Type B pancreatic cell (in vitro differentiated cells): Measurements from ENCODE around the gene HMGCR. TPM values are rescaled to one million over a fixed set of nuclear protein-coding genes. Genes with fewer than 3 reads are reported as not detected.

Experiments used
- DNase-seq: peaks from one replicate; pipeline ENCODE4 v3.0.0; 2021; ENCODE audit warnings: mixed read lengths; ENCODE audit not compliant: unreplicated experiment; ENCODE audit errors: extremely low spot score
- H3K27ac Mint-ChIP-seq: 2 replicates; pipeline ENCODE4 v1.8.0; 2021; ENCODE audit warnings: mild to moderate bottlenecking, mixed read lengths
- H3K27me3 Mint-ChIP-seq: 2 replicates; pipeline ENCODE4 v1.8.0; 2021; ENCODE audit warnings: mixed read lengths
- H3K36me3 Mint-ChIP-seq: 2 replicates; pipeline ENCODE4 v1.8.0; 2021; ENCODE audit warnings: mixed read lengths
- H3K4me1 Mint-ChIP-seq: one replicate; pipeline ENCODE4 v1.8.0; 2021; ENCODE audit warnings: mixed read lengths; ENCODE audit not compliant: unreplicated experiment
- H3K4me3 Mint-ChIP-seq: 2 replicates; pipeline ENCODE4 v1.8.0; 2021; ENCODE audit warnings: mild to moderate bottlenecking, mixed read lengths
- H3K9me3 Mint-ChIP-seq: 2 replicates; pipeline ENCODE4 v1.8.0; 2021; ENCODE audit warnings: mixed read lengths
- total RNA-seq: library from RNA; stranded (reverse); gene quantifications from 2 replicates; pipeline ENCODE4 v1.2.1, GENCODE V29; 2021; ENCODE audit warnings: low replicate concordance
- TF ChIP-seq, protein P1 (sequence below): fragments of 200-600 bp; sonication (generic); conservative IDR thresholded peaks from 2 replicates; pipeline ENCODE4 v1.5.0; 2021; ENCODE audit warnings: antibody characterized with exemption, mild to moderate bottlenecking

The HMGCR gene
- total RNA-seq, 1 donor from 2014 or later = 134 TPM

DNA sequence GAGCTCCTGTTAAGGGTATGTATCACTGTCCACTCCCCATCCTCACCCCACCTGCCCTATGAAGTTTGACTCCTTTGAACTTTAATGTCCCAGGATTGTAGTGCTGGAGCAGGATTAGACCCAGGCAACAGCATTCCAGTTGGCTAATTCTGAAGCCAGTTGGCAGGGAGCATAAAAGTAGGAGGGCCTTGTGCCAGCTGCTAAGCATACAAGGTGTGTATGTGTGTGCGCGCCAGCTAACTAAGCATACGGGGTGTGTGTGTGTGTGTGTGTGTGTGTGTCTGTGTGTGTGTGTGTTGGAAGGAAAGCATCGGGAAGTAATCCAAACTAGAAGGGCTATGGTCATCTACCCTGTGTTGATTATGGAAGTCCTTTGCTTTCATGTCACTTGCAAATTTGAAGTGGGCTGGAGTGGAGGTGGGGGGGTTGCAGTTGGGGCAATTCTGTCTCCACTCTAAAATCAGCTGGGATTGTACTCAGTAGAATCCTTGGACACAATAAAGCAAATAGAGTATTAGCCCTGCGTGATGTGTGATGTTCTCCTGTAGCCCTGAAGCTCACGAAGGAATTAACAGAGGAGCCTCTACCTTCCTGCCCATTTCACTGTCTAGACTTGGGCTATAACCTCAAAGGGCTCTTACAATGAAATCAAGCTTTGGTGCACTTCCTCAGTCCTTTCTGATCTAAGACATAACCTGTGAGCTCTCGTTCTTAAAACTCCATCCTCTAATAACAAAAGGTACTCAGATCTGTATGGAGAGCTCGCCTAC is 26.9 kb downstream of the HMGCR start:
- no peak overlapping the region for H3K4me3 Mint-ChIP-seq
- H3K36me3 Mint-ChIP-seq = peaks cover 13% of the 10 kb centered on the region
- H3K9me3 Mint-ChIP-seq = no peaks in the 10 kb centered on the region
- no peaks in the 10 kb centered on the region for H3K27me3 Mint-ChIP-seq
- H3K27ac Mint-ChIP-seq = peak overlapping the region; percentile 13
- peaks cover 8% of the 10 kb centered on the region for H3K4me1 Mint-ChIP-seq
- TF ChIP-seq, protein P1, sequence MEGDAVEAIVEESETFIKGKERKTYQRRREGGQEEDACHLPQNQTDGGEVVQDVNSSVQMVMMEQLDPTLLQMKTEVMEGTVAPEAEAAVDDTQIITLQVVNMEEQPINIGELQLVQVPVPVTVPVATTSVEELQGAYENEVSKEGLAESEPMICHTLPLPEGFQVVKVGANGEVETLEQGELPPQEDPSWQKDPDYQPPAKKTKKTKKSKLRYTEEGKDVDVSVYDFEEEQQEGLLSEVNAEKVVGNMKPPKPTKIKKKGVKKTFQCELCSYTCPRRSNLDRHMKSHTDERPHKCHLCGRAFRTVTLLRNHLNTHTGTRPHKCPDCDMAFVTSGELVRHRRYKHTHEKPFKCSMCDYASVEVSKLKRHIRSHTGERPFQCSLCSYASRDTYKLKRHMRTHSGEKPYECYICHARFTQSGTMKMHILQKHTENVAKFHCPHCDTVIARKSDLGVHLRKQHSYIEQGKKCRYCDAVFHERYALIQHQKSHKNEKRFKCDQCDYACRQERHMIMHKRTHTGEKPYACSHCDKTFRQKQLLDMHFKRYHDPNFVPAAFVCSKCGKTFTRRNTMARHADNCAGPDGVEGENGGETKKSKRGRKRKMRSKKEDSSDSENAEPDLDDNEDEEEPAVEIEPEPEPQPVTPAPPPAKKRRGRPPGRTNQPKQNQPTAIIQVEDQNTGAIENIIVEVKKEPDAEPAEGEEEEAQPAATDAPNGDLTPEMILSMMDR = no peak
- no peak for DNase-seq

DNA sequence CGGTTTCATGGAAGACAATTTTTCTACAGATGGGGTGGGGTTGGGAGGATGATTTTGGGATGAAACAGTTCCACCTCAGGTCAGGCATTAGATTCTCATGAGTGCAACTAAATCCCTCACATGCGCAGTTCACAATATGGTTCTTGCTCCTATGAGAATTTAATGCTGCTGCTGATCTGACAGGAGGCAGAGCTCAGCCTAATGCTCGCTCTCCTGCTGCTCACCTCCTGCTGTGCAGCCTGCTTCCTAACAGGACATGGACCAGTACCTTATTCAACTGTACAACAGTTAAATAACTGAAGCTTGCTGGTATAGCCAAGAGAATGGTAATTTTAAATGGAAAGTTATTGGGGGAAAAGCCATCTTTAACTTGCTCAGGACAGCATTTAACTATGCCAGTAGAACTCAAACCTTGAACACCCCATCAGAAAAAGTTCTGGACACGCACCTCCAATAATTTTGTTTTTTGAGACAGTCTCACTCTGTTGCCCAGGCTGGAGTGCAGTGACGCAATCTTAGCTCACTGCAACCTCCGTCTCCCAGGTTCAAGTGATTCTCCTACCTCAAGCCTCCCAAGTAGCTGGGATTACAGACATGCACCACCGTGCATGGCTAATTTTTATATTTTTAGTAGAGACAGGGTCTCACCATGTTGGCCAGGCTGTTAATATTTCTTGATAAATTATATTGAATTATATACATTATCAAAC is 27.7 kb downstream of the HMGCR start:
- peak overlapping the region; percentile 13 for H3K27ac Mint-ChIP-seq
- H3K27me3 Mint-ChIP-seq = no peaks in the 10 kb centered on the region
- peaks cover 9% of the 10 kb centered on the region for H3K36me3 Mint-ChIP-seq
- no peaks in the 10 kb centered on the region for H3K9me3 Mint-ChIP-seq
- DNase-seq = no peak
- TF ChIP-seq, protein P1 = no peak
- H3K4me3 Mint-ChIP-seq = no peak overlapping the region
- H3K4me1 Mint-ChIP-seq = peaks cover 8% of the 10 kb centered on the region

DNA sequence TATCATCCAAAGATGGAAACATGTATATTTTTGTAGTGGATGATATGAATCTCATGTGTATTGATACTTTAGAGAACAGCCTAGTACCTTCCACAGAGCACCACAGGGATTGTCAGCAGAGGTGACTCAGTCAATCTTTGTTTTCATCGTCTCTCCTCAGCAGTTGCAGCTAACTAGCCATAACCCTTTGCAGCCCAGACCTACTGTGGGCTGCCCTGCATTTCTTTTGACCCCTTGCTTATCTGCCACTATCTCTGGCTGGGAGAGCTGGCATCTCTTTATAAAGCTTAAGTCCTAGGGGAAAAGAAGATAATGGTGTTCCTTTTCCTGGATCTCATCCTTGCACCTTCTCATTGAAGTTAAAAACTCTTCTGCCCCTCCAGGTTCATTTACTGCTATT is 28.7 kb downstream of the HMGCR start:
- no peak overlapping the region for H3K4me3 Mint-ChIP-seq
- peaks cover 3% of the 10 kb centered on the region for H3K36me3 Mint-ChIP-seq

DNA sequence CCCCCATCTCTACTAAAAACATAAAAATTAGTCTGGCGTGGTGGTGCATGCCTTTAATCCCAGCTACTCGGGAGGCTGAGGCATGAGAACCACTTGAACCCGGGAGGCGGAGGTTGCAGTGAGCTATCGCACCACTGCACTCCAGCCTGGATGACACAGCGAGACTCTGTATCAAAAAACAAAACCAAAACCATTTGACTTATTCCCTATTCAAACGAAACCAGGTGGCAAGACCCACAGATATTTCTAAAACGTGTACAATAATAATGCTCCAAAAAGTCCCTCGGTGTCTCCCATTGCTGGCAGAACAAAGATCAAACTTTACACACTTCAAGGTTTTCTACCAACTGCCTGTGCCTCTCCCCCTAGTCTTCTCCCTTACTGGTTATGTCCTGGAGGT is 29.8 kb downstream of the HMGCR start:
- Mint-ChIP-seq H3K4me3 (no peak overlapping the region), H3K36me3 (peaks cover under 1% of the 10 kb centered on the region), H3K27ac (no peak overlapping the region), H3K27me3 (no peaks in the 10 kb centered on the region), H3K9me3 (no peaks in the 10 kb centered on the region), H3K4me1 (peaks cover 8% of the 10 kb centered on the region)
- no peak for DNase-seq
- TF ChIP-seq, protein P1 = no peak

More for the DNA sequence above, 28.7 kb downstream of the HMGCR start:
- no peak for DNase-seq
- H3K4me1 Mint-ChIP-seq = peaks cover 8% of the 10 kb centered on the region
- no peaks in the 10 kb centered on the region for H3K27me3 Mint-ChIP-seq
- TF ChIP-seq, protein P1 = no peak
- no peaks in the 10 kb centered on the region for H3K9me3 Mint-ChIP-seq
- no peak overlapping the region for H3K27ac Mint-ChIP-seq

DNA sequence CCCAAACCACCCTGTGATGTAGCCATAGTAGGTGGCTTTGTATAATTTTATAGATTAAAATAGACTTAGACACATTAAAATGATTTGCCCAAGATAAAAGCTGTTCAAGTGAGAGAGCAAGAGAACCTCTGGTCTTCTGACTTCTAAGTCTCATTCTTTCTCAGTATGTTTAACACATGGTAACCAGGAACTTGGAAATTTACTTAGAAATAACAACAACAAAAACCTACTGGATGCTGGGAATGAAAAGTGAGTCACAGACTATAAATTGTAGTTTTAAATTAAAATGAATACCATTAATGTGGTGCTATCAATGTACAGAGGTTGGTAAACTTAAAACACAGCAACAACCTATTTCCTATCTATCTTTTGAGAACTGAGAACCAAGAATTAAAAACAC is 30.4 kb downstream of the HMGCR start:
- no peak overlapping the region for H3K27ac Mint-ChIP-seq
- no peaks in the 10 kb centered on the region for H3K27me3 Mint-ChIP-seq
- H3K9me3 Mint-ChIP-seq = no peaks in the 10 kb centered on the region
- H3K36me3 Mint-ChIP-seq = no peaks in the 10 kb centered on the region
- no peak overlapping the region for H3K4me3 Mint-ChIP-seq
- TF ChIP-seq, protein P1 = no peak
- no peak for DNase-seq
- peaks cover 8% of the 10 kb centered on the region for H3K4me1 Mint-ChIP-seq
